DND-41 (cell line): Measurements from ENCODE around the gene CSNK1G3.

Source experiments
- ATAC-seq: fragments of 200-7000 bp; cut with Tn5 transposase; 3 replicates; pipeline ENCODE4 v1.9.1; 2021; ENCODE audit warnings: low read depth; ENCODE audit not compliant: insufficient read depth
- DNase-seq: peaks from one replicate; pipeline ENCODE4 v3.0.0-alpha.2; 2020
- H2AFZ ChIP-seq: 2 replicates; pipeline ENCODE4 v1.6.0; 2012; ENCODE audit warnings: low read depth, low read length
- H3K27ac ChIP-seq: 2 replicates; pipeline ENCODE4 v1.5.1; 2012; ENCODE audit warnings: low read length, inconsistent platforms
- H3K27me3 ChIP-seq: fragments of 200-600 bp; sonication (generic); 2 replicates; pipeline ENCODE4 v1.6.0; 2012; ENCODE audit warnings: low read length, mild to moderate bottlenecking, inconsistent platforms; ENCODE audit not compliant: insufficient read depth, poor library complexity
- H3K36me3 ChIP-seq: 2 replicates; pipeline ENCODE4 v1.5.1; 2012; ENCODE audit warnings: low read length, inconsistent platforms; ENCODE audit not compliant: insufficient read depth
- H3K4me1 ChIP-seq: 2 replicates; pipeline ENCODE4 v1.5.1; 2012; ENCODE audit warnings: mild to moderate bottlenecking, low read length; ENCODE audit not compliant: insufficient read depth
- H3K4me2 ChIP-seq: 2 replicates; pipeline ENCODE4 v1.6.0; 2012; ENCODE audit warnings: mild to moderate bottlenecking, moderate library complexity, low read length, inconsistent platforms; ENCODE audit not compliant: insufficient read depth
- H3K4me3 ChIP-seq, 2 experiments: fragments of 200-600 bp in 1 of 2; shearing (Covaris generic) in 1 of 2; 2 replicates each; pipeline ENCODE4 v1.5.1; 2012 to 2016; ENCODE audit warnings: inconsistent platforms in 2 of 2, low read length in 2 of 2, mild to moderate bottlenecking in 2 of 2, low read depth in 1 of 2, moderate library complexity in 1 of 2
- H3K79me2 ChIP-seq: 2 replicates; pipeline ENCODE4 v1.6.0; 2012; ENCODE audit warnings: low read length, inconsistent platforms; ENCODE audit not compliant: insufficient read depth
- H3K9ac ChIP-seq: 2 replicates; pipeline ENCODE4 v1.6.0; 2012; ENCODE audit warnings: low read depth, mild to moderate bottlenecking, inconsistent platforms, low read length, moderate library complexity
- H3K9me3 ChIP-seq: 2 replicates; pipeline ENCODE4 v1.5.1; 2012; ENCODE audit warnings: low read length, moderate library complexity, mild to moderate bottlenecking, inconsistent platforms; ENCODE audit not compliant: insufficient read depth, severe bottlenecking
- H4K20me1 ChIP-seq: 2 replicates; pipeline ENCODE4 v1.6.0; 2012; ENCODE audit warnings: low read length; ENCODE audit not compliant: insufficient read depth
- CTCF ChIP-seq: IDR thresholded peaks from 2 replicates; pipeline ENCODE4 v1.5.1; 2012; ENCODE audit warnings: borderline replicate concordance, low read length, moderate library complexity, mild to moderate bottlenecking; ENCODE audit not compliant: poor library complexity, severe bottlenecking; ENCODE audit errors: extremely low read depth
- EZH2 ChIP-seq: IDR thresholded peaks from 3 replicates; pipeline ENCODE4 v1.6.1; 2012; ENCODE audit warnings: borderline replicate concordance, low read depth, mild to moderate bottlenecking, moderate library complexity, low read length, inconsistent platforms; ENCODE audit not compliant: severe bottlenecking

CSNK1G3 gene

DNA sequence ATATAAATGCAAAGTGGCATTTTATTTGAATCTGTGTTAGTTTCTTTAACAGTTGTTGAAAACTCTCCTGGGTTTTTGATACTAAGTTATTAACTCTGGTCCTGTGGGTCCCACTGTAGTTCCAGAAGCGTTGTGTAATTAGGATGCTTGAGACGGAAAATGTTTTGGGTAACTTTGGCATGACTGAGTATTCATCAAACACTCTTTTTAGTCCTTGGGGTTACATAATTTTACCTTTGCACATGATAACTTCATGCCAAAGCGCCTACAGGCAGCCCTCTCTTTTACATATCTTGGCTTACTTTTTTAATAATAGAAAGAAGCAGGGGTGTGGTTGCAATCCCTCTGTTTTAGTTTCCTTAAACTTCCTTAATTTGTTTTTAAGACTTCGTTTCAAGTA is 12.2 kb downstream of the CSNK1G3 start:
- no peaks in the 10 kb centered on the region for H3K36me3 ChIP-seq
- no peak overlapping the region for H3K9ac ChIP-seq

GRCh38 chr5:123527190-123527589 is 15.2 kb downstream of the CSNK1G3 start:
- Histone ChIP-seq H3K27me3 (no peaks in the 10 kb centered on the region), H4K20me1 (no peaks in the 10 kb centered on the region), H2AFZ (no peak overlapping the region), H3K9ac (no peak overlapping the region), H3K79me2 (no peaks in the 10 kb centered on the region), H3K4me2 (no peak overlapping the region), H3K4me3 (no peak overlapping the region), H3K9me3 (no peaks in the 10 kb centered on the region), H3K4me1 (no peaks in the 10 kb centered on the region), H3K36me3 (no peaks in the 10 kb centered on the region), H3K27ac (no peak overlapping the region)
- ATAC-seq (no peak), DNase-seq (no peak)
- TF ChIP-seq EZH2 (no peak), CTCF (no peak)

More for the DNA sequence above, 12.2 kb downstream of the CSNK1G3 start:
- Histone ChIP-seq H3K4me1 (no peaks in the 10 kb centered on the region), H3K27ac (no peak overlapping the region), H3K79me2 (no peaks in the 10 kb centered on the region), H4K20me1 (no peaks in the 10 kb centered on the region), H3K4me2 (no peak overlapping the region), H2AFZ (no peak overlapping the region), H3K4me3 (no peak overlapping the region), H3K9me3 (no peaks in the 10 kb centered on the region), H3K27me3 (no peaks in the 10 kb centered on the region)
- ATAC-seq: no peak
- no peak for DNase-seq
- TF ChIP-seq CTCF (no peak), EZH2 (no peak)

GRCh38 chr5:123528065-123528464 is 16.1 kb downstream of the CSNK1G3 start:
- Histone ChIP-seq H2AFZ (no peak overlapping the region), H3K4me1 (no peaks in the 10 kb centered on the region), H4K20me1 (no peaks in the 10 kb centered on the region), H3K27ac (no peak overlapping the region), H3K9me3 (no peaks in the 10 kb centered on the region), H3K4me2 (no peak overlapping the region), H3K27me3 (no peaks in the 10 kb centered on the region), H3K9ac (no peak overlapping the region), H3K4me3 (no peak overlapping the region), H3K79me2 (no peaks in the 10 kb centered on the region), H3K36me3 (no peaks in the 10 kb centered on the region)
- ATAC-seq: no peak
- DNase-seq: no peak
- TF ChIP-seq CTCF (no peak), EZH2 (no peak)

DNA sequence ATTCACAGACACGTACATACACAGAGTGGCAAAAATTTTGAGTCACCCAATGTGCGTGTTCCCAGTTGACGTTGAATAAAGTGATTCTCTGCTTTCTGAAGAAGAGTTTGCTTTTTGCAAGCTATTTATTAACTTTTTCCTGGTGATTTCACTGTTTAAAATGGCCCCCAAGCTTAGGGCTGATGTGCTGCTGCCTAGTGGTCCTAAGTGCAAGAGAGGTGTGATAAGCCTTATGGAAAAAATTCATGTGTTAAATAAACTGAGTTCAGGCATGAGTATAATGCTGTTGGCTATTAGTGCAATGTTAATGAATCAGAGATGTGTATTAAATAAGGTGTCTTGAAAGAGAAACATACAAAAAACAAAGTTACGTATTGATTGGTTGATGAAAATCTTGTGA is 16.9 kb downstream of the CSNK1G3 start:
- no peaks in the 10 kb centered on the region for H3K4me1 ChIP-seq
- no peaks in the 10 kb centered on the region for H3K36me3 ChIP-seq
- no peaks in the 10 kb centered on the region for H4K20me1 ChIP-seq
- ATAC-seq: no peak
- no peaks in the 10 kb centered on the region for H3K79me2 ChIP-seq
- H3K9me3 ChIP-seq: no peaks in the 10 kb centered on the region
- TF ChIP-seq EZH2 (no peak), CTCF (no peak)
- H3K9ac ChIP-seq: no peak overlapping the region
- H2AFZ ChIP-seq: no peak overlapping the region
- H3K27ac ChIP-seq: no peak overlapping the region
- H3K27me3 ChIP-seq: no peaks in the 10 kb centered on the region
- no peak overlapping the region for H3K4me2 ChIP-seq
- DNase-seq: no peak
- H3K4me3 ChIP-seq: no peak overlapping the region
